GM12801 (cell line): ENCODE measurements around the gene XYLT1.

Experiments
- CTCF ChIP-seq: IDR thresholded peaks from one replicate; pipeline ENCODE4 v1.5.1; 2011; ENCODE audit warnings: control low read depth; ENCODE audit not compliant: insufficient read length; ENCODE audit errors: extremely low read depth

XYLT1 gene

DNA sequence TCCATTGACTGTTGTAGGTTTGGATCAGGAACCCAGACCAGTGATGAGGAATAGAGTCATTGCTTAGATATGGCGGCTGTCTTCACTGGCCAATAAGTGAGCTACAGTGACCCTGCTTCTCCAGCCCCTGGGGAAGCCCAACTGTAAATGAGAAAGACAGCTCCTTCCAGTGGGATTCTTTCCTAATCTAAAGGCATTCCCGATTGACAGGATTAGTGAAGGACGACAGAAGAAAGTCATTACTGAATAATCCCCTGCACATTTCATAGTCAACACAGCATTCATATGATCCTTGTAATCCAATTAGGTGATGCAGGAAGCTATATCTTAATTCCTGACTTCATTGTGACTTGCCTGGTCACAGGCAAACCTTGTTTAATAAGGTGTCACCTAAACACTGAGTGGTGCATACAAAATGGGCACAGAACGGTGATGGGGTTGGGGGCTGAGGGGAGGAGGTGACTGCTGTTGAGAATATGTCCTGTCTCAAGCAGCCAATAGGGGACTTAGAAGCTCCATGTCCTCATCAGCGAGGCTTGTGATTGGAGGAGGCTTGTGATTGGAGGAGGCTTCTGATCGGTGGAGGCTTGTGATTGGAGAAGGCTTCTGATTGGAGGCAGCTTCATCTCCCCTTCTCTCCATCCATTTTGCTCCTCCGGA lies 242.6 kb downstream of the XYLT1 start:
- TF ChIP-seq CTCF: no peak

GRCh38 chr16:17227278-17227677 lies 243.5 kb downstream of the XYLT1 start:
- TF ChIP-seq CTCF: no peak

DNA sequence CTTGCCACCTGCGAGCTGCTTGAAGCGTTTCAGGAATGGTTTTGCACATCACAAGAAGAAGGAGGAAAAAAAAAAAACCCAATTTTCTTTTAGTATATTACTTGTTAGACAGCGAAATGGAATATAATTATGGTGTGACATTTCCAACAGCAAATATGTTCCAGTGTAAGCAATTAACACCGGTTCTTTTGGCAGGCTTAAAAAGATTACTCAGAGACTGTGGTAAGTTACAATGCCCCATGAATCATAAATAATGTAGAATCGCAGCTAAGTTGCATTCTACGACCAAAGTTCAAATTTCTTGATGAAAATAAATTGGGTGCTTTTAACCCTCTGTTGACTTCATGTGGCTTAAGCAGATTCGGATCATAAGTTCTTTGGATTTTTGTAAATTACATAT lies 245.2 kb downstream of the XYLT1 start:
- no peak for TF ChIP-seq CTCF

- no peak for TF ChIP-seq CTCF
Measured at GRCh38 chr16:17224879-17225281, 245.9 kb downstream of the XYLT1 start.

GRCh38 chr16:17224350-17224749 lies 246.4 kb downstream of the XYLT1 start:
- no peak for TF ChIP-seq CTCF

- TF ChIP-seq CTCF: no peak
Measured at GRCh38 chr16:17223576-17223975, 247.2 kb downstream of the XYLT1 start.

DNA sequence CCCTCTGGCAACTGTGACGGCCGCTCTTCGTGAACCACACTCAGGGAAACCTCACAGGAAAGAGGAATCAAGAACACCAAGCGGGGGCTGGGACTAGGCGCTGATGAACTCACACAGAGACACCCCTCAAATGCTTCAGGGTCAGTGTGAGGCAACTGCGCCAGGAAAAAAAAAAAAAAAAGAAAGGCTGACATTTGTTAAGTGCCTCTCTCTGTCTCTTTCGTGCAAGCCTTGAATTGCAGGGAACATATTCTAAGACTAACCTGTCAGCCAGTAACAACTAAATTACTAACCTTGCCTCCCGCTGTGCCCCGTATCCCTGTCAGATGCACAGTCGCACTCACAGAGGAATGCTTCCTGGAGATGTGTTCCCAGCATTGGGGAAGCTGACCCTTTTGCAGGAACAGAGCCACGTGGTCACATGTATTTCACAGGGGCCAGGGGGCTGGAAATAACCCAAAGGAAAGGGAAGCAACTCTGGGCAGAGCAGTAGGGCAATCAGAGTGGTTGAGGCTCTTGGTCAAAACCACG lies 247.8 kb downstream of the XYLT1 start:
- TF ChIP-seq CTCF: no peak
